ENCODE measurements around the gene XK.

XK gene

DNA sequence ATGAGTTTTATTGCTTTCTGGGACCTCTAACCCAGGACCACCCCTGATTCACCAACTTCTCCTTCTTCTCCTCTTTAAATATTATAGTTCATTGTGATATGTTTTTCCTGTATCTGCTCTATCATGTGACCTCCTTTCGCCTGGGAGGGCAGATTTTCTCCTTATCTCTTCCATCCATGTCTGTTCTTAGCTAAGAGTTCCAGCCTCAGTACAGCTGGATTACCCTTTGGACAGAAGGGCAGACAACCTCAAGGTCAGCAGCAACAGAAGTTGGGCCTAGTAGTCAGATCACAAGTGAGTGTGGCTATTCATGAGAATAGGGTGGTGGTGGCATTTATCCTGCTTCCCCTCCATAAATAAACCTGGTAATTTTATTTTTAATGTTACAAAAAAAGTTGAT is 5.7 kb upstream of the XK start:
- no peak for DNase-seq (ENCODE audit: low read depth in 2 of 2)

DNA sequence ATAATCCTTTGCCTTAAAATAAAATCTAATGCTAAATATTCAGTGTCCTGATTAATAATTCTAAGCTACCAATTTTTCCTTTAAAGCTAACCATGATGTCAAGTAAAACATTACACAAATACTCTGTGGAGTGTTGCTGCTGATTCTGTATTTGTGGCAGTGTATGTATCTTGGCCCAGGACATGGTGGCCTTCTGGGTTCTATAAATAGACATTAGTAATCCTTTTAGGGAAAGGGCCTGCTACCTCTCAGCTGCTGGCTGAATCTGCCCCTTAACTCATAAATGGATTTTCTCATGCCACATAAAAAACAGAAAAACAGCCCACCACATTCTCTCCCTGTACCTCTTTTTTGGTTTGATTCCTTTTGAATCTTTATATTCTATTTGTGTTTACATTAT is 1.2 kb upstream of the XK start:
- no peak for DNase-seq (ENCODE audit: low read depth in 2 of 2)

DNA sequence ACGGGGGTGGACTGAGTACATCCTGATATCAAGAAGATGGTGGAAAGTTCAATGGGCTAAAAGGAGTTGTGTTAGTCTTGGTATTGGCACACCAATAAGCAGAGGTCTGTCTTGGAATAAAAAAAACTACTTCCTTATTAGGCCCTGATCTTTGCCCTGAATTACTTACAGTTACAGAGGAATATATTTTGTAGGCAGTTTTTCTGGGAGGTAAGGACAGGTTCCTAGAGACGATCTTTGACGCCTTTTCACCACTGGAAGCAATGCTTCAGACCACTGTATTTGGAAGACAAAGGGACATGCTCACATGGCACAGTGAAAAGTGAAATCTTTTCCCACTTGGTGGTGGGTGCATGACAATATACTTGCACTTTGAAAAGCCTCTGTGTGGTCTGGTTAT is 618 bp upstream of the XK start:
- DNase-seq (ENCODE audit: low read depth in 2 of 2): no peak

DNA sequence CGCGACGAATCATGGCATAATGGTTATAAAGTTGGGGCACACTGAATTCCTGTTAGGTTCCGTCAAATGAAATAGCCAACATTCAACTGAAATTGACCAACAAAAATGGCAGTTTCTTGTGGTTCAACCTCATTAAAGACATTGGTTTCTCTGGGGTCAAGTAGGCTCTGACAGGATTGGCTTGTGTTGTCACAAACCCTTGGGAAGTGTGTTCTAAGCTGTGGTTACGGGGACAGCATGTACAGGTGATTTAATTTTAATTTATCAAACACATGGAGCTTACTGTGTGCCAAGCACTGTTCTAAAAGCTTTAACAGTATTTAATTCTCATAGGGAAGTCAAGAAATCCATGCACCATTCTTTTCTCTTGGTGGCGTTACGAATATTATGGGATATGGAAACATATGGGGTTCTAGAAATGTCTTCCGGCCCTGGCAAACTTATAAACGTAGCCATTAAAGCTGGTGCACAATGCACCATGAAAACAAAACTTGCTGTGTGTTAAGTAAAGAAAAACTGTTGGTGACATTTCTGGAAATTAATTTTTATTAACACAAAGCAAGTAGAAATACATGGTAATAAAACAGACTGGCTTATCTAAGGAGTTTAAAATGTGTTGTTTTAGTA is 891 bp downstream of the XK start:
- DNase-seq (ENCODE audit: low read depth in 2 of 2): no peak

DNA sequence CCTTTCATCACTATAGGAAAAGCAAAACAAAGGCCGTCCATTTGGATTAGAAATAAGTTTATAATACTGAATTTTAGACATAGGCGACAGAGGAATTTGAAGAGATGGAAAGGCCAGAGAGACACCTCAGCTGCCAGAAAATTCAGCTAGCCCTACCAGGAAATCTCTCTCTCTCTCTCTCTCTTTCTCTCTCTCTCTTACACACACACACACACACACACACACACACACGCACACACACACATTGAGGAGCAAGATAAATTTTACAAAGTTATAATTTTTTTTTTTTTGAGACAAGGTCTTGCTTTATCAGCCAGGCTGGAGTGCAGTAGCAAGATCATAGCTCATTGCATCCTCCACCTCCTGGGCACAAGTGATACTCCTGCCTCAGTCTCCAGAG is 1.4 kb downstream of the XK start:
- no peak for DNase-seq (ENCODE audit: low read depth in 2 of 2)

DNA sequence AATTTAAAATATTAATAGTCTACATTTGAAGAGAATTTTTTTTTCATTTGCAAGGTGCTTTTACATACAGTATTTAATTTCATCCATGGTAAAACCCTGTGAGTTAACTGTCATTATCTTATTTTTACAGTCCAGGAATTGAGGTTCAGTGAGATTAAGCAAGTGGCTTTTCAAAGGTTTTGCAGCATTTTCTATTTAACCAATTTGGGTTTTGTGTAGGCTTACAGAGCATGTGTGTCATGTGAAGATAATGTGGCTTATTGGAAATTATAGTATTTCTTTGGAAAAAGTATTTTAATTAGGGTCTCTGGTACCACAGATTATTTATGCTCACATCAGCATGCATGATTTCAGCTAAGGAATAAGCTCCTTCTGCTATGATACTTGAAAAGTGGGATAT is 4.5 kb downstream of the XK start:
- DNase-seq (ENCODE audit: low read depth in 2 of 2): no peak

DNA sequence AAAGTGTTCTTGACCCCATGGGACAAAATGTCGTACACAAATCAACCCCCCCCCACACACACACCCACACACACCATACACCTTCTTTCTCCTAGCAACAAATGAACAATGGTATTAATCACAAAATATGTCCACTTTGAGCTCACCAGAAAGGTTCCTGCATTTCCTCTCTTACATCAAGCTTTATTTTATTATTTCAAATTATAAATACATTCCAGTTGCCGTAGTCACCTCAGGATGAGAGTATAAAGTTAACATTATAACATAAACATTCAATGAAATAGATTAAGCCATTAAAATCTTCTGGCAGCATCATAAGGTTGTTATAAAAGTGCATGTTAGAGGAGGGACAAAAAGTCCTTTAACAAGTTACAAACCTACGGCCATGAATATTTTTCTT is 7.3 kb downstream of the XK start:
- DNase-seq (ENCODE audit: low read depth in 2 of 2): no peak

DNA sequence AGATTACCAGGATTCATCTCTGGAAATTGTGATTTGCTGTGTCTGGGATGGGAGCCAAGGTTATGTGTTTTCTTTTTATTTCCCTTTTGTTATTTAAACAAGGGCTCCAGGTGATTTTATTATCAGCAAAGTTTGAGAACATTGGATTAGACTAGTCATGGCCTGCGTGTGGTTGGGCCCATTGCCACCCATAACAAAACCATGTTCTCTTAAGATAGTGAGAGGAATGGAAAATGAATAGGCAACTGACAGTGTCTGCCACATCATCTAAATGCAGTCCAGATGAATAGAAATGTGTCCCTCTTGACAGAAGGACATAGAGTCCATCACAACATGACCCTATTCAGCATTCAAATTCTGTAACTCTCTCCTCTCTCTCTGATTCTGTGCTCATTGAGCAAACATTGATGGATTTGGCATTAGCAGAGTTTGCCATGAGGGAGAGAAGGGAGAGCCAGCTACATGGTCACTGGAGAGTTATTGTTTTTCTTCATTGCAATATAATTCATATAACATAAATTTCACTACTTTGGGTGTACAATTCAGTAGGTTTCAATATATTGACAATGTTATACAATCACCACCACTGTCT is 11.7 kb downstream of the XK start:
- DNase-seq (ENCODE audit: low read depth in 2 of 2): no peak

DNA sequence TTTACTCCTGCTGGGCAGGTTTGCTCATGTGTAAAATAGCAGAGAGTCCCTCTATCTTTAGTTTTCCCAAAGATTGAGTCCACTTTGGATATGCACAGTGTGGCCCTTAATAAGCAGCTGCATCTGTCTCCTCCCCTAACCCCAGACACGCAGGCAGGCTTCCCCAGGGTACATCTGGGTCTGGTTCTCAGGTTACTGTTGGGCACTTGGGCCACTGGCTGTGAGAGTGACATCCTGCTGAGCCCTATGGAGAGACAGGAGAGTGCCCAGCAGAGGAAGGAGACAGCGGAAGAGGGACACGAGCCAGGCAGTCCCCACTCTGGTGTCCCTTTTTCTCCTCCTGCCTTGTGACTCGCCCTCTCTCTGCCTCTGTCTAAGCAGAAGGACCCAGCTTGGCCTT is 16.0 kb downstream of the XK start:
- DNase-seq (ENCODE audit: low read depth in 2 of 2): no peak

DNA sequence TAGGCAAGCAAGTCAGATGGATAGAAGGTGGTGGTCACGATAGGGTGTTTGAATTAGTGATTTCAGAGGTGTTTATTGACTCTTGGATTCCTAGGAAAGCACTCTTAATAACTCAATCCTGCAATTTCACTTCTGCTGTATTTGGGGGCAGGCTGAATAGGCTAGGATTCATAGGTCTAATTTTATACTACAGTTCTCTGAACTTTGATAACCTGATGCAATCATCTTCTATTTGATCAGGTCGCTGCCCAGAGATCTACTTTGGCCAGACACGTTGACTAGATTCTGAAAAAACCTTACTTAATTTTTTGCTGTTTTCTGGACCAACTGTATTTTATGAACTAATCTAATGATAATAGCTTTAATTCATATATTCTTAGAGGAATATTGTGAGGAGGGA is 26.4 kb downstream of the XK start:
- DNase-seq (ENCODE audit: low read depth in 2 of 2): no peak

DNA sequence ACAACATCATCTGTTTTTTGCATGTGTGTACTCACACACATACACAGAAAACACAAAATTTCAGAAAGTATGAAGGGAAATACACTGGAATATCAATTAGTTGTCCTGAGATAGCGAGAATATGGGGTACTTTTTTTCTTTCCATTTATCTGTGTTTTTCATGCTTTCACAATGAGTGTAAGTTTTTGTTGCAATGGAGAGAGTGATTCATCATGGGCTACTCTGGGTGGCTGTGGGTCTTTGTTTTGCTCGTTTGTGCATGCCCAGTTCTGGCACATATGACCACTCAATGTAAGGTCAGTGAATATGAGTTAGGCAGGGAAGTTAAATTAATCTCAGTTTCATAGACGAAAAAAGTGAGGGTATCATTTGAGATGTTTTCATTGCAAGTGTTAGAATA is 26.9 kb downstream of the XK start:
- no peak for DNase-seq (ENCODE audit: low read depth in 2 of 2)

DNA sequence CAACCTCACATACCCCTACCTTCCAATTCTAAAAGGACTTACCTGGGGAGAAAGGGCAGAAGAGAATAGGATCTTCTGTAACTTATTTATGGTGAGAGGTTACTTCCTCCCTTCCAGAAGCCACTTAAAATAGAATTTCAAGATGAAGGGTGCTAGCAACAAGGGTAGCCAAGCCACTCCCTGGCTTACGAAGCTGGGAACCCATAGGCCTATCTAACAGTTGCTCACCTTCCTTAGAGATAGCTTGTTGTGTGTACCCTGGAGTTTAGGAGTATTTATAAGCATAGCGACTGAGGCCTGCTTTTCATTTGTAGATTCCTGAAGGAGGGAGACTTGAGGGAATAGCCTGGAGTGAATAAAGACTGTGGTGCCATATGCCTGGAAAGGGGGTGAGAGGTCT is 28.9 kb downstream of the XK start:
- DNase-seq (ENCODE audit: low read depth in 2 of 2): no peak

DNA sequence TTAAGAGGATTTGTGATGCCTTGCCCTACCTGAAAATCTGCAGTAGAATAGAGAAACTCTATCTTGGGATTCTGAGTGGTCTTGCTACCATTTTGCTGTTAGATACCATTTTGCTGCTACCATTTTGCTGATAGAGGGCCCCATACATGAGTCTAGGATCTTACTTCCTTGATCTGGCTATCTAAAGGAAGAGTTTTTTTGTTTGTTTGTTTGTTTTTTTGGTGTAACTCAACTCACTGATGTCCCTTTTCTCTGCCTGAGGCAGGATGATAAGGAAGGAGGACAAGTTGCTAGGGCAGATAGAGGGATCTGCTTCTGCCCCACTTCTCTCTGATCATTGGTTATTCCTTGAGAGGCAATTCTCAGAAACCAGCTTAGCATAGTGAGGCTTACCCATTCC is 31.0 kb downstream of the XK start:
- no peak for DNase-seq (ENCODE audit: low read depth in 2 of 2)

DNA sequence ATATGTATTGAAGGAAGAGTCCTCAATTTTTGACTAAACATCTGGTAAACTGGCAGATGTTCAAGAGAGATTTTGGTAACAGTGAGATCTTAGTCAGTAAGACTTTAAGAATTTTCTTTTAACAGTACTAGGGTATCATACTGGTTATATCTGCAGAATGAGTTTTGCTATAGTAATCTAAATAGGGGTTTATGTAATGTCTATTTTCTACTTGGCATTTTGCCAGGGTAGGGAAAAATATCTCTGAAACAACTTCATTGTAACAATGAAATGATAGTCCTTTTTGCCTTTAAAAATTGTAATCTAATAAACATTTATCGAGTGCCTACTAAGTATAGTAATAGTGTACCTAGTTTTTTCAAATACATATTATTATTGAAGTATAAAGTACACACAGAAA is 32.1 kb downstream of the XK start:
- no peak for DNase-seq (ENCODE audit: low read depth in 2 of 2)

DNA sequence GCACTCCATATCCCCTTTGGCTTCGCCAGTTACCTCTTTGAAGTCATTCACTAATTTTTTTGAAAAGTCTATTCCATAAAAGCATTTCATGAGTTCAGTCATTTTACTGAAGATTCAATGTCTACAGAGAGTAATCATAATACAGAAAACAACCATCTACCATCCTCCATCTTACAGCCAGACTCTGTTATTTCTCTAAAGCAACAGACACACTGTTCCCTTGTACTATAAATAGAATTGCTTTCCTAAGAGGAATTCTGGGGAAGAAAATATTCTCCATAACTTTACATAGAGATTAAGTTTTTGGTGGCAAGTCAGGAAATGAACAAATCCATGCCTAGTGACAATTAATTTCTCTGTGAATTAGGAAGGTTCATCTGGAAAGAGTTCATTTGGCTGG is 37.0 kb downstream of the XK start:
- DNase-seq (ENCODE audit: low read depth in 2 of 2): no peak

DNA sequence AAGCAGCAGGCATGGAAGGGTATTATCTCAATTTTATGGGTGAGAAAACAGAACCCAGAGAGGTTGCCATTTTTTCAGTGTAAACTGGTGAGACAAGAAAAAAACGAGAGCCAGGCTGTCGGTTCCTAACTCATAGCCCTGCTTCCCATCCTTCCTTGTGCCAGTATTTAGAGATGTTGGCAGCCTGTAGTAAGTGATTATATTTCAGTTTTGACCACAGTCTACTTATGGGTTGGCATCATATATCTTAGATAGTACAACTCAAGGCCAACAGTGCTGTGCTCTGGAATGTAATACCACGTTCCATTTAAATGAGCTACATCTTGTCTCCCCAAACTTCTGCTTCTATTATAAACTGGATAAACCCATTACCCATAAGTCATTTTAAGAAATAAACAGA is 40.8 kb downstream of the XK start:
- no peak for DNase-seq (ENCODE audit: low read depth in 2 of 2)

DNA sequence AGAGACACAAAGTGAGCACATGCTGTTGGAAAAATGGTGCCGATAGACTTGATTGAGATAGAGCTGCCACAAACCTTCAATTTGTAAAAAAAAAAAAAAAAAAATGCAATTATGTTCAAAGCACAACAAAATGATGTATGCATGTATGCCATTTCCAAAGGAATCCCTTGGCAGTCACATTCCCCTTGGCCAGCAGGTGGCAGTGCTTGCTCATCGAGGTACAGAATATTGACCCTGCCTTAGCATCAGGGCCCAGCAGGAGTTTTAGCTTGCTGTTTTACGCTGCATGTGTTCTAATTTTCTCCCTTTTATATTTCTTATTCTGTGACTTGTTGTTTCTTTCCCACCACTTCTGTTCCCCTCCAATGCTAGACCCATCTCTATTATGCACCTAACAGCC is 59.8 kb downstream of the XK start:
- DNase-seq (ENCODE audit: low read depth in 2 of 2): peak; percentile 54 to 65

DNA sequence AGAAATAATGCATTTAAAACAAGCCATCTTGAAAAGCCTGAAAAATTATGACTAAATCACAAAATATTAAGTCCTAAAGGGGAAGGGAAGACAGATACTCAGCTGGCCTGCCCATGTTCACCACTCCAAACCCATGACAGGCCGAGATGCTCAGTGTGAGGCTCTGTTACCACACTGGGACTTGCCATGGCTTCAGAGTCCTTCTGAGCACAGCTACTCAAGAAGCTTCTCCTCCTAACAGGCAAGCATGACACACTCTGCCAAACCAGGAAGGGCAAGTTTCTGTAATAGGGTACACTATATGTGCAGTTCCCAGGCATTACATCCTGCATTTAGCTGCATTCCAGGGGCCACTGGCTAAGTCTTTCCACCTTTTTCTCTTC is 60.2 kb downstream of the XK start:
- DNase-seq (ENCODE audit: low read depth in 2 of 2): no peak

DNA sequence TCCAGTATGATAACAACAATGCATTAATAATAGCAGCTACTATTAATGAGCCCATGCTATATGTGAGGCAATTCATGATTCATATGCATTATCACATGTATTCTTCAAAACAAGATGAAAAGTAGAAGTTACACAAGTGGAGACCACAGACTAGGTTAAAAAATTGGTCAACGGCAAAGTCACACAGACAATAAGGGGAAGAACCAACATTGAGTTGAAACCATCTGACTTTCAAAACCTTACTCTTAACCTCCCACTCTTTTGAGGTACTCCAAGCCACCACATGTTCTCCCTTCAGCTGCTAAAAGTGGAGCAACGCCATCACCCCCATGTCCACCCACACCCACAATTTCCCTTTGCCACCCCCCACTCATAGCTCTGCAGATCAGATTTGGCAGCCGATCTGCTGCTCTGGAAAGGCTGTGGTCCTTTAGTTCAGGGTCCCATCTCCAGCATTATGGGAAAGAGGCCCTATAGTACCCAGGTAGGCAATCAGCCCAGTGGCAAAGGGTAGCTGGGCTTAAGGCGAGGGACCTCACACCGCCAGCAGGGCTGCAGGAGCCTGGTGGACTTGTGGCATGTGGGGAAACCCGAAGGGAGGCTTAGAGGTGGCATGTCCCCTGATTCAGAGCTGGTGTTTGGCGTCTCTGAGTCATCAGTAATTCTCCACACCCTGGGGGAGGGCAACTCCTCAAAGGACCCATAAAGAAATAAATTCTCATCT is 60.8 kb downstream of the XK start:
- no peak for DNase-seq (ENCODE audit: low read depth in 2 of 2)

DNA sequence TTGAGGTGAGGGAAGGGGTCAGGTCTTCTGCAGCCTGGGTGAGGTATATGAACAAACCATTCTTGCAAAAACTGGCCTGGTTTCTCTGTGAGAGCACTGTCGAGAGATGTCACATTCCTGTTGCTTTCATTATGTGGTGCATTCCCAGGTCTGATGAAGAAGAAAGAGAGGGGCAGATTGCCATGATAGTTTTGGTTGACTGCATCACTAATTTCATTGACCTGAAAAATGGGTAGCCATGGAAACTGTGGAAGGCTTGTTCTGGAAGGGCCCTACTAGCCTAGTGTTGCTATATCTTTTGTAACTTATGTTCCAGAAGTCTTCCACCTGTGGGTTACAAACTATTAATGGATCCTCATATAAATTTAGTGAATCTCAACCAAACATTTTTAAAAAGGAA is 61.4 kb downstream of the XK start:
- DNase-seq (ENCODE audit: low read depth in 2 of 2): no peak

DNA sequence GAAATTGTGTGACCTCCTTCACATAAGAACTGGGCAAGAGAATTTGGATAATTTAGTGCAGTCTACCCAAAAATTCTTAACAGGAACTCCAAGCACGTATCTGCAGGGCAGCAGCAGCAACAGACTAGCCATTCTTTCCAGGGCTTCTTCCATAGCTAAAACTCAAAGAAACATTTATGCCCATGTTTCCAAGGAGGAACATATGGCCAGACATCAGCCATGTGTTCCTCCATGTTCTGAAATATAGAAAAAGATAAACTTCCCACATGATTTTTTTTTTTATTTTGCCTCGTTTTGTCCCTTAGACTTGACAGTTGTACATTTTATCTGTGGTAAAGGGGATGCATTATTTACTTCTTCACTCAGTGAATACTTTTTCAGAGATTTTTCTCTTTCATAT is 66.7 kb downstream of the XK start:
- DNase-seq (ENCODE audit: low read depth in 2 of 2): no peak

DNA sequence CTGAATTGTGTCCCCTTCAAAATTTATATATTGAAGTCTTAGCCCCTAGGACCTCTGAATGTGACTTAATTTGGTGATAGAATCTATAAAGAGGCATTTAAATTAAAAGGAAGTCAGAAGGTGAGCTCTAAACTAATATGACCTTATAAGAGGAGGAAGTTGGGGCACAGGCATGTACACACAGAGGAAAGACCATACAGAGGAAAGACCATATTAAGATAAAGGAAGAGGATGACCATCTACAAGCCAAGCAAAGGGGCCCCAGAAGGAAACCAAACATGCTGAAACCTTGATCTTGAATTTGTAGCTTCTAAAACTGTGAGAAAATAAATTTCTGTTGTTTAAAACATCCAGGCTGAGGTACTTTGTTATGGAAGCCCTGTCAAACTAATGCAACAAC is 67.3 kb downstream of the XK start:
- DNase-seq (ENCODE audit: low read depth in 2 of 2): no peak

DNA sequence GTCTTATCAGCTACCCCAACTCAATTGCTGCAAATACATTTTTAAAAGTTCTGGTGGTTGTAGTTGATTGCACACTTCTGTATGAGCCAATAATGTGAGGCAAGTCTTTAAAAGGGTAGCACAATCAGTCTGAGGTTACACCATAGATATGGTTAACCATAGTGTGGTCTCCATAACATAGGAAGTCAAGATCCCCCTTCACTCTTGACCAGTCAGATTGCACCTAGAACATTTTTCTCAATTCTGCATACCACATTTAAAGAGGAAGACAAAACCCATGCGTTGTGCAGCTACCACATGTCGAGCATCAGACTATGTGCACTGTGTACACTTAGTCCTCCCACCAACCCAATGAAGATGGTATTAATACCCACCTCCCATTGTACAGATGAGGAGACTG is 67.8 kb downstream of the XK start:
- DNase-seq (ENCODE audit: low read depth in 2 of 2): no peak

DNA sequence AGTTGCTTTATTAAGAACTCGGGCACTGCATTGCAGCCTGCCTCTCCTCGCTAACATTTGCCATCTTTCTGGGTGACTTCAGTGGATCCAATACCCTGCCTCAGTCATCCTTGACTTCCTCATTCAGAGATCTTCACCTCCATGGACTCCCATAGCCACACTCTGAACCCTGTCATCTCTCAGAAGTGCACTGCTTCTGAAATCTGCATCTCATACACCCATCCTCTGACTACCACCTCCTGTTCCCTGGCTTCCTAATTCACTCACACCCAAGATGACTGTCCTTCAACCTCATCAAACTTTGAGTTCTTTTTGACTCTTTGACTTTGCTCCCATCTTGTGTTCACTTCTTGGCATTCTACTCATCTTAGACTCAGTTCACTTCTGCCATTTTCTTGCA is 68.9 kb downstream of the XK start:
- DNase-seq (ENCODE audit: low read depth in 2 of 2): no peak
